ENCODE results near the gene TBC1D22B.
"Not testable (repeated sequence)": the region's sequence is repeated elsewhere in the genome, so short reads cannot be mapped to it uniquely, and the experiment has no call there.

The TBC1D22B gene

DNA sequence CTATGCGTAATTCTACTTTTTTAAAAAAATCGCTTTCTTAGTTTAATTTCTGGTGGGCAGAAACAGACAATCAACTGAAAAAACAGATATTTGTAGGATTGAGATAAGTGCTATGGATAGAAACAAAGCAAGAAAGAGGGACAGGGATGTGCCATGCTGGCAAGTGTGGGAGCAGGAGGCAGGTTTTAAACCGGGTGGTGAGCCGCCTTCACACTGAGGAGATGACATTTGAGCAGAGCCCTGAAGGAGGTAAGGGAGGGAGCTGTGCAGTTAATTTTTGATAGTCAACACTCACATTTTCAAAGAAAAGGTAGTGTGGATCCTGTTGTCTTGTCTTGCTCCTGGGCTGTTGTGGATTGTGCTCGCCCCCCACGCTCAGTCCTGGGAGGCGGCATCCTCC lies 47.2 kb downstream of the TBC1D22B start:
- DNase-seq = no peak

DNA sequence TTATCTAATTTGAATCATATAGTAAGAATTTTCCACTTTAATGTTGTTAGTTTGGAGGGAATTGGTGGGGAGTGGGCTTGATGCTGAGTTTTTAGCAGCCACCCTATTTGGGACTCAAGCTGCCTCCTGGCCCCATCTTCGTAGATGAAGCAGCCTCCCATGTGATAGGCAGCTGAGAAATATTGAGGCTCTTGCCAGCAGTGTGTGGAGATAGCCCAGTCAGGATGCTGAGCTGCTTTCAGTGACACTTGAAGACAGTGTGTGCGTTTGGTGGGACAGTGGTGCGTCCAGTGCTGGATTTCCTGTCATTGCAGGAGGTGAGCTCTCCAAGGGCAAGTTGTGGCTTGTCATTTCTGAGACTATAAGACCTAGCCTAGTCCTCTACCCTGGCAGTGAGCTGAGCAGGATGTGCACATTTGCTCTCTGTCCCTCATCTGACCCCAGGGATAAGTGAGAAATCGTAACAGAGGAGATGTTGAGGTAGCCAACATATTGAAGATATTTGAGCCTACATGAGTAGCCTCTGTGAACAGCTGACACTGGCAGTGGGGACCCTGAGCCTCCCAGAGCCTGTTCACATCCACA lies 48.4 kb downstream of the TBC1D22B start:
- no peak for DNase-seq

- no peak for DNase-seq
These were observed 49.2 kb downstream of the TBC1D22B start for GRCh38 chr6:37306624-37307222.

DNA sequence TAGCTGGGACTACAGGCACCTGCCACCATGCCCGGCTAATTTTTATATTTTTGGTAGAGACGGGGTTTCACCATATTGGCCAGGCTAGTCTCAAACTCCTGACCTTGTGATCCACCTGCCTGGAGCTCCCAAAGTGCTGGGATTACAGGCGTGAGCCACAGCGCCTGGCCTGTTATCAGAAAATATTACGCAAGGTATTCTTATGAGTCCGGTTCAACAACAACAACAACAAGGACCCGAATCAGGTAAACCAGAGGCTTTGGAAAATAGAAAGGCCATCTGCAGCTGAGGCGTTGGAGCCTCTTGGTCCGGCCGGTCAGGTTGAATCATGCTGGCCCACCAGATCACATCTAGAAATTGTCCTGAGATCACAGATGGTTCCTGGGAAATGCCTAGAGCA lies 49.9 kb downstream of the TBC1D22B start:
- not testable (repeated sequence) for DNase-seq

DNA sequence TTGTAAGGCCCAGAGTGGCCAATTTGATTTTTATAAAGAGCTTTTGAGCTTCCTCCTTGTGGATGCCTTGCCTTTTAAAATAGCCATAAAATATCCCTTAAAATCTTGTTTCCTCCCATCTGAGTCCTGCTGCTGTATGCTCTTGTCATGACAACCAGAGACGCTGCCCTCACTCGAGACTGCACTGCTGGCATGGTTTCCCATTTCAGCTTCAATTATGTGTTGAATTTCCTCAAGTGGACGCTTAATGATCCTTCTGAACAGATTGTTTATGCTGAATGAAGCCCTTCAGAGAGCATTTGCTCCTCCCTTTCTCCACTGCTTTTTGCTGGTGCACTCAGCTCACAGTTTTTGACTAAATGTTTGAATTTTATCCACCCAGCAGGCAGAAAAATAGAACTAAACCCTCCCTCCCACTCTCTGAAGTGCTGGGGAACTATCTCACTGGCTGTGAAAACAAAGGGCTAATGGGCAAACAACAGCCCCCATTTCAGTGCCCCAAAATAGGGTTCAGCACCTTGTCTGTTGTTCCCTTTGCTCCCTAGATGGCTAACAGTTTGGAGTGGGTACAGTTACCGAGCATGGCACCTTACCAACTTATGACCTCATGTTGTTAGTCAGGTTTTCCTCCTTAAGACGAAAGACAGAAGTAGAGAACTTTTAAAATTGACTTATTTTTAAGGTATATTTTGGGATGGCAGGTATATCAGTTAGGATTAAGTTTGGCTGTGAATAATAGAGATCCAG lies 50.7 kb downstream of the TBC1D22B start:
- no peak for DNase-seq

- DNase-seq = no peak
These were observed 51.5 kb downstream of the TBC1D22B start for GRCh38 chr6:37309046-37309445.

- no peak for DNase-seq
These were observed 52.1 kb downstream of the TBC1D22B start for GRCh38 chr6:37309692-37310091.

DNA sequence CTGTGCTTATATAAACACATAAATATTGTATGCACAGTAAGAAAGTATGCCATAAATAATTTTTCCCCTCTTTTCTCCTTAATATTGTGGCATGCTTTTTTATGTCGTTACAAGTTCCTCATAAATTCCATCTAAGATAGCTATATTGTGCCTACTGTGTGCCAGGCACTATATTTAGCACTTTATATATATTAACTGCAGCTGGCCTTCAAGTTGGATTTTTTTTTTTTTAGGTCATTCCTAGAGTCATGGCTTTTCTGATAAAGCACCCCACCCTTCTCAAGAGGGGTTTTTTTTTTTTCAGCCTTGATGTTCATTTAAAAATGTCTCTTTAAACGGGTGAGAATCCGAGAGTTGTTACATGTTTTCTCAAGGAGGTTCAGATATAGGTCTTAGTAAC lies 53.4 kb downstream of the TBC1D22B start:
- DNase-seq = no peak

DNA sequence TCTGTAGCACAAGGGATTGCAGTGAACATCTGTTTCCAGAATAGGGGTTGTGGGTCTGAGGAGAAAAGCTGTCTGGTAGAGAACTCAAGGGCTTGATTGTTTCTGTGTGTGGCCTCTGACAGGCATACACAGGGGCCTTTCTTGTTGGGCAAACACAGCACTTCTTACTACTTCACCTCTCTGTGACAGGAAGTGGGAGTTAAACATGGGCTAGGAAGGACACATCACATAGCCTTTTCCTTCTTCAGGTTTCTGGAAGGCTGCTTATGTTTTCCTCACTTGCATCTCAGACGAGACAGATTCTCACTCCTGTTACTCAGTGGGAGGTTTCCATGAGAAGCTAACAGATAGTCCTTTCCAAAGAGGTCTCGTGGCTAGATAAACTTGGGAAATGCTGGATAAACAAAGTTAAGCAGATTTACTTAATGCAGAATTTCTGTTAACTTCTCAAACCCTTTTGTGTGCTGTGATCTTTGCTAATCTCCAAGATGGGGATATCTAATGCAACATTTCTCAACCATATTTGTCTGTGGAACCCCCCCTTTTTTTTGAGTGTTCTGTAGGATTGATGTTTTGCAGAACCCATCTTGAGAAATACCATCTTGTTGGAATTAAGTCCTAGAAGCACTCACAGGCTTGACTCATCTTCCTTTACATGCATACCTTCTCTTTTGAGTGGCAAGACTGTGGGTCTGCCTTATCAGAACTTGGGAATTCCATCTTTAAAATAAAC lies 54.3 kb downstream of the TBC1D22B start:
- no peak for DNase-seq

DNA sequence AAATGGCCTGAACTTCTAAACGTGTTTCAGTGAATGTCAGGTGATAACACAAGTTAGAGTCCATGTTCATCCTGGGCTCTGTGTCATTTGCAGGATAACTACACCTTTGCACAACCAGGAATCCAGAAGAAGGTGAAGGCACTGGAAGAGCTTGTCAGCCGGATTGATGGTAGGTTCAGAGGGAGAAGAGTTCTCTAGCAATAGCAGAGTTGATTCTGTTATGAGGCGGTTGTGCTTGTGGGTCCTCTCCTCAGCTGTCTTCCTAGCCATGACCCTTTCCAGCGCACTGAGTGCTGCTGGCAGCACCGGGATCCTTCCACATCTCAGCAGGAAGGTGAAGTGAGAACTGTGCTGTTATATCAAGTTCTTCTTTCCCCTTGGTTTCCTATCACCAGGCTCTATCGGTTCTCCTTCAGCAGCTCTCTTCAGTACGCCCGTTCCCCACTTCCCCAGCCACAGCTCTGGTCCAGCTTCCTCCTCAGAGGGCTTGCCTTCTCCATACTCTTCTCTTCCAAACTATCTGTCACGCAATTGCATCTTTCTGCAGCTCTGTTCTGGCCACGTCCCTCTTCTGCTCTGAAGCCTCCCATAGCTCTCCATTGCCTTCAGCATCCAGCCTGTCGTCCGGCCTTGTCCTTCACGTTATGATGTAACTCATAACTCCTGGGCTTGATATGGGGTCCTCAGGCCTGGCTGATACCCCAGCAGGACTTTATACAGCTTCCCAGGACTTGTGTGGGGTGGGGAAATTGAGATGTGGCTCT lies 56.3 kb downstream of the TBC1D22B start:
- no peak for DNase-seq

DNA sequence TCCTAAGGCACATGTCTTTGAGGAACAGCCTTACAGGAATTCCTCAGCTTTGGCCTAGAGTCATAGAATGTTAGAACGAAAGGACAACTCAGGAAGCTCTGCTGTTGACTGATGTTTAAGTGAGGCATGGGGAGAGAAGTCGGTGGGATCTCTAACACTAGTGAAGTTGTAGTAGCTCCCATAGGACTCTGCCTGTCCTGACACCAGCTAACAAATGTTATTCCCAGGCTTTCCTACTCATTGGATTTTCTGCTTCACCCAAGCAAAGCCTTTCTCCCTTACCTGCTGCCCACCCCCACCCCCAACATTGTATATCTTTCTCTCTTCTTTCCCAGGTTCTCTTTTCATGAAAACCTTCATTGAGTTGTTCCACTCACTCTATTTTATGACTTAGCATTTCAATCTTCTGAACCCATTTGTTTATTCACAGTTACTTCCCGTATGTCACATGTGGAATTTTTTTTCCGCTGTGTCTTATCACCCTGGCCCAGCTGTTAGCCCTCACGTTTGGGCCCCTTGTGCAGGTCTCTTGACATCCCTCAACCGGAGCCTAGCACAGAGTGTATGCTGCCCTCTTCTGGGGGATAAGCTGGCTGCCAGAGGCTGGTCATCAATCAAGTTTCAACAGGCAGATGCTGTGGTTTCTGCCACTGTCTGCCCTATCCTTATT lies 57.0 kb downstream of the TBC1D22B start:
- DNase-seq = peak; percentile 32

DNA sequence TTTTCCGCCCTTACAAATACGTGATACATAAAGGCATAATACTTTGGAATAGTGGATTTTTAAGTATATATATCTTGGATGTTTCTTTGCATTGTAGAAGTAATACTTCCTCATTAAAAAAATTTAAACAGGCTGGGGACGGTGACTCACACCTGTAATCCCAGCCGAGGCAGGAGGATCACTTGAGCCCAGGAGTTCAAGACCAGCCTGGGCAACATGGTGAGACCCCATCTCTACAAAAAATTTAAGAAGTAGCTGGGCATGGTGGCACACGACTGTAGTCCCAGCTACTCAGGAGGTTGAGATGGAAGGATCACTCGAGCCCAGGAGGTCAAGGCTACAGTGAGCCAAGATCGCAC lies 57.6 kb downstream of the TBC1D22B start:
- no peak for DNase-seq

- DNase-seq = no peak
These were observed 58.5 kb downstream of the TBC1D22B start for GRCh38 chr6:37316071-37316470.

DNA sequence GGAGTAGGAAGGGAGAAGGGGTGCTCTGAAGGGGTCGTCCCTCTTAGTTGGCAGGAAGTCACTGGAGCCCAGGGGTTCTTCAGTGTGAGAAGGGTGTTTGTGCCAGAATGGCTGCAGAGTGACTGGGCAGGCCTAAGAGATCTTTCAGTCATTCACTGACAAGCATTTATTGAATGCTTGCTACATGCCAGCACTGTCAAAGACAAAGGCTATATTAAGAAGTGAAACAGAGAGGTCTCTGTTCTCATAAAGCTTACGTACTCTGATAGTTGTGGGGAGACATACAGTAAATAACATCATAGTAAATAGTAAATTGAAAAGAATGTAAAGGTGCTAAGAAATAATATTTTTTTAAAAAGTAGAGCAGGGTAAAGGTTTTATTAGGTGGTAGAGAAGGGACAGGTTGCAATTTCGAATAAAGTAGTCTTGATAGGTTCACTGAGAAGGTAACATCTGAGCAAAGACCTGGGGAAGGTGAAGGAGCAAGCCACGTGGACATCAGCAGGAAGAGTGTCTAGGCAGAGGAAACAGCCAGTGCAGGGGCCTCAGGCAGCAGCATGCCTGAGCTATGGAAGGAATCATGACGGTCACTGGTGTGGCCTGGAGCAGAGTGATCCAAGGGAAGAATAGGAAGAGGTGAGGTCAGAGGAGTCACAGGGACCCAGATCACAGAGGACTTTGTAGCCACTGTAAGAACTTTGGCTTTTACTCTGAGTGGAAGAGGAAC lies 59.9 kb downstream of the TBC1D22B start:
- DNase-seq = no peak

- DNase-seq = no peak
These were observed 61.6 kb downstream of the TBC1D22B start for GRCh38 chr6:37319156-37319555.

DNA sequence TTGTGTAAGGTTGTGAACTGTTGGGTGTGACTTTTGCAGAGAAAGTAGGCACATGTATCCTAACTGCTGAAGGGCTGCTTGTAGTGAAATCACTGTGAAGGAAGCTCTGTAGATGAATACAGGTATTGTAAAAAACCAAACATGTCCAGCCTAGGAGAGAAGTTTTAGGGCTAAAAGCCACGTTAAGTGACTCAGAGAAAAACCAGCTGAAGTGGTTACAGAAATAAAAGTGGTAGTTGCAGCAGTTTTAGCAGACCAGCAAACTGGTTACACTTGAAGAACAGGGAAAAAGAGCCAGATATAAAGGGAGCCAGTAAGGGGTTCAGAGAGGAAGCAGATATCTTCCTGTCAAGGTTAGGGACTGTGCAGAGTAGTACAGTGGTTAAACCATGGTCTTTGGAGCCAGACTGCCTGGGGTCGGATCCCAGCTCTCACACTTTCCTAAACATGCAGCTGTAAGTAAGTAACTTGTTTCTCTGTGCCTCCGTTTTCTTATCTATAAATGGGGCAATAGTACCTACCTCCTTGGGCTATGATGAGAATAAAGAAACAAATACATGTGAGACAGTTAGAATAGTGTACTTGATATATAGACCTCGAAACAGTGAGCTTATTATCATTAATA lies 62.4 kb downstream of the TBC1D22B start:
- no peak for DNase-seq

- DNase-seq = no peak
These were observed 63.1 kb downstream of the TBC1D22B start for GRCh38 chr6:37320646-37321045.

DNA sequence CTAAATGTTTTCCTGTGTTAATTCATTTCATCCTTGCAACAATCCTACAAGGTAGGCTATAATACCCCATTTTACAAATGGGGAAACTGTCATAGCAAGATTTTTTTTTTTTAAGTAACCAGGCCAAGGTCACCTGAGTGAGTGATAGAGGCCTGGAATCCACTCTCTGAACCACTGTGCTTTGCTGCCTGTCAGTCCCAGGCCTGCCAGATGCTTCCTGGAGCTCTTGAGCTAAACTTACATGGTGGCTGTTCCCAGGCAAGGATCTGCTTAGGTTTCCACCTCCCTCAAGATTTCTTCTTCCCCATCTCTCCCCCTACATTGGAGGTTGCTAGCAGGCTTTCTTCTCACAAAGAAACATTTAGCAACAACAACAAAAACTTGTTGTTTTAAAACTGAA lies 63.5 kb downstream of the TBC1D22B start:
- DNase-seq = no peak

DNA sequence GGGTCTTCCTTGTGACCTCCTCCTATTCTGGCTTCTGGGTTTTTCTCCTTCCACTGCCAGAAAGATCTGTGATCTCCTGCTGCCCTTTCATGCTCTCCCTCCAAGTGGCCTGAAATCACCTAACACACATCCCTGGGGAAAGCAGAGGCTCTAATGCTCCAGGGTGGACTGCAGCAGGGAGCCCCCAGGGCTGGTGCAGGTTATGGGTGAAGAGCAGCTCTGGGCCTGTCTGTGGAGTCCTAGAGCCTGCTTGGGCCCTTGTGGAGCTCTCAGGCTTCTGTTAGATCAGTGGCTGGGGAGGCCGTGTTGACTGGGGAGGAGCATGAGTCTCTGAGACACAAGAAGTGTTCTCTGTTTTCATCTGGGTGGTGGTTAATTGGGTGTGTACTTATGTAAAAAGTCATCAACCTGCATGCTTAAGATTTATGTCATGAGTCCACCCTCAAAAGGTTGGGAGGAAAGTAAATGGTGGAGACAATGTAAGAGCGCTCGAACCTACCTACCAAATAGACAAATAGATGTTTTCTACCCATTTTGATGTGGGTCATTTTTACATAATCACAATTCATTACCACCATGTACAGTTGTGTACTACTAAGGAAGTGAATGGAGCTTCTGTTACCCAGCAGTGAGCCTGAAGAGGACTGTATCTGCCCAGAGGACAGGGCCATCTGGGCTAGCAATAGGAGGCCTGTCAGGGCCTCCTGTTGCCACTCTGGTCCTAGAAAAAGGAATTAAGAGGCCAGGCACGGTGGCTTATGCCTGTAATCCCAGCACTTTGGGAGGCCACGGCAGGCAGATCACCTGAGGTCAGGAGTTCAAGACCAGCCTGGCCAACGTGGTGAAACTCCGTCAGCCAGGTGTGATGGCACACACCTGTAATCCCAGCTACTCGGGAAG lies 64.2 kb downstream of the TBC1D22B start:
- no peak for DNase-seq

- no peak for DNase-seq
These were observed 66.0 kb downstream of the TBC1D22B start for GRCh38 chr6:37323580-37323979.
